ENCODE measurements around the gene CNTN4.

GRCh38 chr3:2896308-2896939, 797.8 kb downstream of the CNTN4 start:
- TF ChIP-seq GABPA (IDR thresholded peaks at IDR 0.05 in 1 of 2, conservative IDR thresholded peaks at IDR 0.05 in 1 of 2): no peak
- no peak for TF ChIP-seq JUND (IDR thresholded peaks at IDR 0.05)
- TF ChIP-seq CTCF (IDR thresholded peaks at IDR 0.05; ENCODE audit: low read depth, low read length, missing input control): no peak
- TF ChIP-seq ZBTB33 (IDR thresholded peaks at IDR 0.05): no peak
- peak in 1 of 2 donors; percentile 16 for TF ChIP-seq RAD21 (IDR thresholded peaks at IDR 0.05)
- no peak for TF ChIP-seq SP1 (IDR thresholded peaks at IDR 0.05)
- no peak for TF ChIP-seq MAX (IDR thresholded peaks at IDR 0.05)
- TF ChIP-seq YY1 (IDR thresholded peaks at IDR 0.05): no peak
- TF ChIP-seq REST (IDR thresholded peaks at IDR 0.05): no peak
- no peak for TF ChIP-seq RXRA (IDR thresholded peaks at IDR 0.05)
- TF ChIP-seq HNF4A (conservative IDR thresholded peaks at IDR 0.05): peak; percentile 74 to 76

All from liver (tissue), 3 donors.